Gastrocnemius medialis (tissue), 4 donors: Measurements from ENCODE around the gene DKK1. TPM values are rescaled to one million over a fixed set of nuclear protein-coding genes. Genes with fewer than 3 reads are reported as not detected.

Experiments used
- ATAC-seq, 2 donors: fragments of 150-250 bp; one replicate each; pipeline ENCODE4 v1.9.1; 2016
- DNase-seq, 2 donors: peaks; one replicate each; pipeline ENCODE4 v3.0.0-alpha.2; 2019
- H3K27ac ChIP-seq, 4 donors: fragments of 200-600 bp; sonication (generic); 1 replicate in 1 of 4; 2 replicates in 3 of 4; pipeline ENCODE4 v1.5.1; 2016 to 2018; ENCODE audit warnings: mild to moderate bottlenecking in 2 of 4, moderate library complexity in 1 of 4
- H3K27me3 ChIP-seq, 3 donors: fragments of 200-600 bp; sonication (generic) in 2 of 3; 1 replicate in 1 of 3; 2 replicates in 2 of 3; pipeline versions ENCODE4 v1.5.1 to v1.6.0; 2016 to 2019; ENCODE audit warnings: mild to moderate bottlenecking in 1 of 3, moderate library complexity in 1 of 3
- H3K36me3 ChIP-seq, 2 donors: fragments of 200-600 bp; sonication (generic) in 1 of 2; one replicate each; pipeline ENCODE4 v1.5.1; 2017 to 2018
- H3K4me1 ChIP-seq, 2 donors: fragments of 200-600 bp; sonication (generic) in 1 of 2; one replicate each; pipeline ENCODE4 v1.5.1; 2016 to 2017; ENCODE audit warnings: mild to moderate bottlenecking in 2 of 2
- H3K4me3 ChIP-seq, 4 donors: fragments of 200-600 bp; sonication (generic) in 3 of 4; 1 replicate in 1 of 4; 2 replicates in 3 of 4; pipeline ENCODE4 v1.5.1; 2016 to 2019; ENCODE audit warnings: mild to moderate bottlenecking in 2 of 4
- H3K9me3 ChIP-seq, 3 donors: fragments of 200-600 bp; sonication (generic) in 2 of 3; 1 replicate in 1 of 3; 2 replicates in 2 of 3; pipeline ENCODE4 v1.5.1; 2016 to 2019
- POLR2A ChIP-seq, 2 donors: fragments of 450-650 bp; IDR thresholded peaks; one replicate each; pipeline ENCODE4 v1.6.1; 2017; ENCODE audit warnings: antibody characterized with exemption in 2 of 2, mild to moderate bottlenecking in 2 of 2, moderate library complexity in 2 of 2
- in situ Hi-C, 4 donors: fragments of 200-750 bp; cut with MboI; loops; one replicate each; pipeline versions ENCODE4 v1.15.0 to v1.8.0; 2017; ENCODE audit warnings: low sequenced_read_pairs in 4 of 4
- intact Hi-C: fragments of 100-400 bp; cut with DNase I; formaldehyde crosslinking; loops from one replicate; pipeline ENCODE4 v1.15.1; 2023; ENCODE audit warnings: low total_unique reads
- total RNA-seq, 4 donors: library from RNA; depleted of rRNA; stranded (reverse); fragments of >200 nt; gene quantifications; one replicate each; pipeline versions ENCODE4 v1.1.0 to v1.2.3, GENCODE V29; 2016
- TF ChIP-seq, protein P1 (sequence below), 5 experiments: fragments of 450-650 bp in 3 of 5; fragments of 200-600 bp in 2 of 5; sonication (generic) in 2 of 5; IDR thresholded peaks in 4 of 5; conservative IDR thresholded peaks in 1 of 5; 1 replicate in 4 of 5; 2 replicates in 1 of 5; pipeline ENCODE4 v1.5.1; 2016 to 2019; ENCODE audit warnings: antibody characterized with exemption in 5 of 5, mild to moderate bottlenecking in 3 of 5, moderate library complexity in 3 of 5

DKK1 gene
- total RNA-seq, 4 donors from 2014 or later = 0.78 TPM; not detected in 3

- H3K36me3 ChIP-seq = no peaks in the 10 kb centered on the region
- DNase-seq (no peak), ATAC-seq (no peak)
- TF ChIP-seq, protein P1, sequence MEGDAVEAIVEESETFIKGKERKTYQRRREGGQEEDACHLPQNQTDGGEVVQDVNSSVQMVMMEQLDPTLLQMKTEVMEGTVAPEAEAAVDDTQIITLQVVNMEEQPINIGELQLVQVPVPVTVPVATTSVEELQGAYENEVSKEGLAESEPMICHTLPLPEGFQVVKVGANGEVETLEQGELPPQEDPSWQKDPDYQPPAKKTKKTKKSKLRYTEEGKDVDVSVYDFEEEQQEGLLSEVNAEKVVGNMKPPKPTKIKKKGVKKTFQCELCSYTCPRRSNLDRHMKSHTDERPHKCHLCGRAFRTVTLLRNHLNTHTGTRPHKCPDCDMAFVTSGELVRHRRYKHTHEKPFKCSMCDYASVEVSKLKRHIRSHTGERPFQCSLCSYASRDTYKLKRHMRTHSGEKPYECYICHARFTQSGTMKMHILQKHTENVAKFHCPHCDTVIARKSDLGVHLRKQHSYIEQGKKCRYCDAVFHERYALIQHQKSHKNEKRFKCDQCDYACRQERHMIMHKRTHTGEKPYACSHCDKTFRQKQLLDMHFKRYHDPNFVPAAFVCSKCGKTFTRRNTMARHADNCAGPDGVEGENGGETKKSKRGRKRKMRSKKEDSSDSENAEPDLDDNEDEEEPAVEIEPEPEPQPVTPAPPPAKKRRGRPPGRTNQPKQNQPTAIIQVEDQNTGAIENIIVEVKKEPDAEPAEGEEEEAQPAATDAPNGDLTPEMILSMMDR (IDR thresholded peaks at IDR 0.05 in 4 of 5, conservative IDR thresholded peaks at IDR 0.05 in 1 of 5) = no peak
- TF ChIP-seq POLR2A (IDR thresholded peaks at IDR 0.05) = no peak
- intact Hi-C loops = no loop called here
- no peak overlapping the region for H3K27ac ChIP-seq
- H3K4me3 ChIP-seq = no peak overlapping the region
- H3K9me3 ChIP-seq = no peaks in the 10 kb centered on the region
- H3K4me1 ChIP-seq = no peaks in the 10 kb centered on the region
- in situ Hi-C loops = no loop called here
- no peaks in the 10 kb centered on the region for H3K27me3 ChIP-seq
Measured at GRCh38 chr10:52348037-52348564, 34.0 kb downstream of the DKK1 start.

- intact Hi-C loops (no loop called here), in situ Hi-C loops (no loop called here)
- Histone ChIP-seq H3K27ac (no peak overlapping the region), H3K4me1 (no peaks in the 10 kb centered on the region), H3K36me3 (no peaks in the 10 kb centered on the region), H3K9me3 (no peaks in the 10 kb centered on the region), H3K4me3 (no peak overlapping the region), H3K27me3 (no peaks in the 10 kb centered on the region)
- TF ChIP-seq, protein P1 (IDR thresholded peaks at IDR 0.05 in 4 of 5, conservative IDR thresholded peaks at IDR 0.05 in 1 of 5) = no peak
- no peak for TF ChIP-seq POLR2A (IDR thresholded peaks at IDR 0.05)
- DNase-seq (no peak), ATAC-seq (no peak)
Measured at GRCh38 chr10:52351914-52352330, 37.8 kb downstream of the DKK1 start.

DNA sequence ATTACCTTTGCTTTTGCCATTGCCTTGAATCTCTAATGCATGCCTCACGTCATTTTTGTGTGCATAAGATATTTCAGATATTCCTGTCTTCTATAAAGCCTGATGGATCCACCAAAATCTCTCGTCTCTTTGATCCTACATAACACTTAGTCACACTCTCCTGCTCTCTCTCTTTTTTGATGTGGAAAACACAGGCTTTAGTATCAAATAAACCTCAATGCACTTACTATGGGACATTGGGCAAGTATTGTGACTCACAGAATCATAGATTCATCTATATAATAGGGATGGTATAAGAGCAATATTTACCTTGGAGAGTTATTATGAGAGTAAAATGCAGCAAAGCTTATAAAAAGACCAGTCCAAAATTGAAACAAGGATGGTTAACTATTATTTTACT lies 39.1 kb downstream of the DKK1 start:
- Histone ChIP-seq H3K4me3 (no peak overlapping the region), H3K4me1 (no peaks in the 10 kb centered on the region), H3K27ac (no peak overlapping the region), H3K27me3 (no peaks in the 10 kb centered on the region), H3K9me3 (no peaks in the 10 kb centered on the region), H3K36me3 (no peaks in the 10 kb centered on the region)
- ATAC-seq (no peak), DNase-seq (no peak)
- TF ChIP-seq, protein P1 (IDR thresholded peaks at IDR 0.05 in 4 of 5, conservative IDR thresholded peaks at IDR 0.05 in 1 of 5) = no peak
- no peak for TF ChIP-seq POLR2A (IDR thresholded peaks at IDR 0.05)
- in situ Hi-C loops (no loop called here), intact Hi-C loops (no loop called here)

DNA sequence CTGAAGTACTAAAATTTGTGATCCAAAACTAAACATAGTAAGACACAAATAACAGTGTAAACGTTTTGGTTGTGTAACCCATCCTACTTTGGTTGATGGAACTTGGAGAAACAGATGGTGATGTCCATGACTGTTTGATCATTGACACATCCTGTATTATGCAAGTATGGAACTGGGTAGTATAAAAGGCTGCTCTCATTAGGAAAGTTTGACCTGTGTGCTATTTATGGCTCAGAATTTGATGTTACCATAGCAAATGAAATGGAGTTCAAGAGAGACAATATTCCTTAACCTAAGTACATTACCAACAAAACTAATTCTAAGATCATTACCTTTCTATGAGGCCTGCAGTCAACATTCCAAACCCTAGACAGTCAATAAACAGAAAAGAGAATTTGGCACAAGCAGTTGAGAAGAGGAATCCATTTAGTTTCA lies 39.9 kb downstream of the DKK1 start:
- intact Hi-C loops (no loop called here), in situ Hi-C loops (no loop called here)
- ATAC-seq (no peak), DNase-seq (no peak)
- TF ChIP-seq, protein P1 (IDR thresholded peaks at IDR 0.05 in 4 of 5, conservative IDR thresholded peaks at IDR 0.05 in 1 of 5) = no peak
- TF ChIP-seq POLR2A (IDR thresholded peaks at IDR 0.05) = no peak
- H3K27me3 ChIP-seq = no peaks in the 10 kb centered on the region
- H3K36me3 ChIP-seq = no peaks in the 10 kb centered on the region
- no peak overlapping the region for H3K27ac ChIP-seq
- no peak overlapping the region for H3K4me3 ChIP-seq
- H3K4me1 ChIP-seq = no peaks in the 10 kb centered on the region
- no peaks in the 10 kb centered on the region for H3K9me3 ChIP-seq

DNA sequence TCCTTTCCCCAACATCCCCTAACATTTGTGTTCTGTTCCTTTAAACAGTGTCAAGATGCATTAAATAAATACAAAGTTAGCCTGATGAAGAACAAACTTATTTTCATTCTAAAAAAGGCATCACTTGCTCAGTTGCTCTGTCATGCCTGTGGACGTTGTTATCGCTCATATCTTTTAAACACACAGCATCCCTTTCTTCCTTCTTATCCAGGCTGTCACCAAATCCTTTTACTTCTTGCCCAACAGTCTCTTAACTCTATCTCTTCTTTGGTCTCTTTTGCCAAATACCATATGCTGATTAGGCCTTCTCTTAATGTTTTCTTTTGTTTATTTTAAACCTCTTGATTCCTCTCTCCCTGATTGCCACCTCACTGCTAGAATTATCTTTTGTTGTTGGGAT lies 43.9 kb downstream of the DKK1 start:
- Histone ChIP-seq H3K36me3 (no peaks in the 10 kb centered on the region), H3K27me3 (no peaks in the 10 kb centered on the region), H3K4me1 (no peaks in the 10 kb centered on the region), H3K27ac (no peak overlapping the region), H3K9me3 (no peaks in the 10 kb centered on the region), H3K4me3 (no peak overlapping the region)
- no peak for DNase-seq
- intact Hi-C loops = no loop called here
- in situ Hi-C loops = no loop called here
- TF ChIP-seq, protein P1 (IDR thresholded peaks at IDR 0.05 in 4 of 5, conservative IDR thresholded peaks at IDR 0.05 in 1 of 5) = no peak
- no peak for TF ChIP-seq POLR2A (IDR thresholded peaks at IDR 0.05)
- no peak for ATAC-seq
